Measurements from ENCODE around the gene TGFBR3.
A peak's percentile ranks its signal among the peaks of the same experiment; 100 is the strongest.

TGFBR3 gene

DNA sequence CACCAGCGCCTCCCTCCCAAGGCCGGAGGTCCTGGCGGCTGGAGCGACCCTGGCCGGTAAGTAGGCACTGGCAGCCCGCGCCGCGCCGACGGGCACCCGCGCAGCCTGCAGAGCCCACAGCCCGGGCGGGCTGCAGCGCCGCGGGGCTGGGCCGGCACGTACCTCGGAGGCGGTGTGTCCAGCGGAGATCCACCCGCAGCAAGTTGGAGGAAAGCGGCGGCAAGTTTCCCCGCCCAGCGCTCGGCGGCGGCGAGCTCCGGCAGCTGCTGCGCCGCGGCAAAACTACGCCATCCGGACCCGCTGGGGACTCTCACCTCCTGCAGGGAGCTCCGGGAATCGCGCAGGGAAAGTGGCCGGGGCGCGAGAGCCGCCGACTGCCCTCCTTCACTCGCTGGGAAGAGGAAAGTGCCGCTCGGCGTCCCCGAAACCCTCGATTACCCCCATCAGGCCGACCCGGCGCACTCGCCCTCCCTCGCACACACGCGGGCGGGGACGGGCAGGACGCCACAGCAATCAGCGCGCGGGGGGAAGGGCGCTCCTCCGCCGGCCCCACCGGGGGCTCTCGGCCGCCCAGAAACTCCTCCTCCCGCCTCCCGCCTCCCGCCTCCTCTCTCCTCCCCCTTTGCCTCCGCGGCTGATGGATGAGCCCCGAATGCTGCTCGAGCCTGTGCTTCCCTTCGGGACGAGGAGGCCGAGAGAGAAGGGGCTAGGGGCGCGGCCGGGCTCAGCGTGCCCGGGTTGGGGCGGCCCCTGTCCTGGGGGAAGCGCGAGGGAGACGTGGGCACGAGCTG lies at the start of gene TGFBR3:
Gene TGFBR3 (minus strand): TSS at position 436 of the 791 bp plus-strand sequence. CDS start 24,620 bp downstream, outside the sequence.
- no peak for DNase-seq (ENCODE audit: low read depth, low spot score)

- DNase-seq (ENCODE audit: low read depth, low spot score) = no peak
Measured at GRCh38 chr1:91929250-91929649, 43.3 kb upstream of the TGFBR3 start.

DNA sequence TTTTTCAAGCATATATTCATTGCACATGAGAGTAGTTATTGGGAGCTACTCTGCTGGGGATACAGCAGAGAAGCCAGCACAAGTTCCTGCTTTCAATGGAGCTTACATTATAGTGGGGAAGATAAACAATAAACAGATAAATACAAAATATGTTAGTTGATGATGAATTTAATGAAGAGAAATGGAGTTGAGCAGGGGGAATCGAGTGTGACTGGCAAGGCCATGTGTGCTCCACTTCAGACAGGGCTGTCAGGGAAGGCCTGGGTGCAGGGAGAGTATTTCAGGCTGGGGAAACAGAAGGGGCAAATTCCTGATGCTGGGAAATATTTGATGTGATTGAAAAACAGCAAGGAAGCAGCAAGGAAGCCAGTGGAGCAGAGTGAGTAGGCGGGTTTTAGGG lies 42.1 kb upstream of the TGFBR3 start:
- no peak for DNase-seq (ENCODE audit: low read depth, low spot score)

GRCh38 chr1:91925644-91926435 lies 39.9 kb upstream of the TGFBR3 start:
- no peak for DNase-seq (ENCODE audit: low read depth, low spot score)

GRCh38 chr1:91924146-91924545 lies 38.2 kb upstream of the TGFBR3 start:
- DNase-seq (ENCODE audit: low read depth, low spot score) = peak; percentile 28

DNA sequence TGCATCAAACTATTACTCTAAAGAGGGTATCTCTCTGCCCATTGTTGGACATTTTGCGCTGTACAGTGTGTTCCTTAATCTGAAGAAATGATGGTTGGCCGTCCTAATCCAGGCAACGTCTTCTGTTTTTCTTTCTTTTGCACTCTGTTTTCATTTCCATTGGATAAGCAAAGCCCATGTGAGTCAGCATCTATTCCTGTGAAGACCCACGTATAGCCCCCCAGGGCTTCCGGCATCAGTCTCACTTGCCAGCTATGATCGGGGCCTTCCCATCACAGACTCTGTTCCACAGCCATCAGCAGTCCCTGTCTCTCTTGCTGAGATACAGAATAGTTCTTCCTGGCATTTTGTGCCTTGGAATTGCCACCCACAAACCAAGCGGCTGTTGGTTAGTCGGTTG lies 34.0 kb upstream of the TGFBR3 start:
- peak; percentile 51 for DNase-seq (ENCODE audit: low read depth, low spot score)

GRCh38 chr1:91916811-91917460 lies 31.0 kb upstream of the TGFBR3 start:
- no peak for DNase-seq (ENCODE audit: low read depth, low spot score)

DNA sequence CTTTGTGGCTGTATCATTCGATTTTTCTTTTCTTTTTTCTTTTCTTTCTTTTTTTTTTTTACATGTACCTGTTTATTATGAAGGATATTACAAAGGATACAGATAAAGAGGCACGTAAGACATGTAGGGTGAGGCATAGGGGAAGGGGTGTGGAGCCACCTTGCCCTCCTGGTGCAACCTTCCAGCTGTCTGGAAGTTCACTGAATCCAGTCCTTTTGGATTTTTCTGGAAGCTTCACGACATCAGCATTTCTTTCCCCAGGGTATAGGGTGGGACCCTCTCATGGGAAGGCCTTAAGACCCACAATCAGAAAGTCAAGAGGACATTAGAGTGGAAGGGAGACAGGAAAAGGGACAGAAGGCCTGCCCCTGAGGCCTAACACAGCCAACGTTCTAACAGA lies 30.1 kb upstream of the TGFBR3 start:
- no peak for DNase-seq (ENCODE audit: low read depth, low spot score)

DNA sequence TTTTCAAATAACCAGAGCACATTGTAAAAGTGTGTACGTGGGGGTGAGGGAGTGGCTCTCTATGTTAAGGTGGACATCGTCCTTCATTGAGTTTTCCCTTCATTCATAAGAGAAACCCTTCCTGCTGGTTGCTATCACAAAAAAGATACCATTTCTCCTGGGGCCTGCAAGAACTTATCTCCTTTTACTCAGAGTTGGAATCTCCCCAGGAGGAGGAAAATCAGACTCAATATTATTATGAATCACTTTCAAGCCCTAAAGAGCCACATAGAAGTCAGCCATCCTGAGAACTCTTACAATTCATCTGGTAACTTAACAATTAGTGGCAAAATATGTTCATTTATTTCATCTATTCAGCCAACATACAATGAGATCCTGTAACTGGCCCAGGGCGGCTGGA lies 27.1 kb upstream of the TGFBR3 start:
- DNase-seq (ENCODE audit: low read depth, low spot score) = no peak

DNA sequence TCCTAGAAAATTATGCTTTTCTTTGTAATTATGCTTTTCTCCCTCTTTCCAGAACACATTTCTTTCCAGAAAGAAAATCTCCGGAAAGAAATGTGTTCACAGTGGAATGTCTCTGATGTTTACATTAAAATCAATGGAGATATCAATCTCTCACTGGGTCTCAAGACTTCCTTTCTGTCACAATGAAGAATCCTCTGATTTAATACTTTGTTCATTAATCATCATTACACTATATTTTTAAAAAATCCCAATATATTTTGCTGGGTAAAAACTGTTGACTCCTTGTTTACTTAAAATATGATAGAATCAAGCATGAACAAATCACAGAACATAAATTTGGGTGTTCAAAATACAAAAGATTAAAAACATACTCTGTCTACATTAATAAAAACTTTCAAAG lies 26.3 kb upstream of the TGFBR3 start:
- DNase-seq (ENCODE audit: low read depth, low spot score) = no peak

DNA sequence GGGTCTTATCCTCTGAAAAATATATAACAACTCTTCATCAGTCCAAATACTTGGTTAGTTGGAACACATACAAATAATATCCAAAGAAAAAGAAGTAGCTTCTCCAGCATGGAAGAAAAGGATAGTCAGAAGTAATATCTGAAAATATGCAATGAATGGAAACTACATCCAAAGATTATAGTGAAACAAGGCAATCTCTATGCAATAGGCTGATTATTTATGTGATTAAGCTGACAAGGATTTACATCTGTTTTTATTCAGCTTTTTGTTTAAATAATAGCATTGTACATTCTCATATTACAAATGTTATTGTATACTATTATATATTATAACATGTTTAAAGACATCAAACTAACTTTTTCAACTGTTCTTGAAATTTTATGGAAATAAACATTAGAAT lies 15.3 kb upstream of the TGFBR3 start:
- no peak for DNase-seq (ENCODE audit: low read depth, low spot score)

GRCh38 chr1:91900562-91900961 lies 14.6 kb upstream of the TGFBR3 start:
- DNase-seq (ENCODE audit: low read depth, low spot score) = no peak

- no peak for DNase-seq (ENCODE audit: low read depth, low spot score)
Measured at GRCh38 chr1:91897016-91897415, 11.1 kb upstream of the TGFBR3 start.

DNA sequence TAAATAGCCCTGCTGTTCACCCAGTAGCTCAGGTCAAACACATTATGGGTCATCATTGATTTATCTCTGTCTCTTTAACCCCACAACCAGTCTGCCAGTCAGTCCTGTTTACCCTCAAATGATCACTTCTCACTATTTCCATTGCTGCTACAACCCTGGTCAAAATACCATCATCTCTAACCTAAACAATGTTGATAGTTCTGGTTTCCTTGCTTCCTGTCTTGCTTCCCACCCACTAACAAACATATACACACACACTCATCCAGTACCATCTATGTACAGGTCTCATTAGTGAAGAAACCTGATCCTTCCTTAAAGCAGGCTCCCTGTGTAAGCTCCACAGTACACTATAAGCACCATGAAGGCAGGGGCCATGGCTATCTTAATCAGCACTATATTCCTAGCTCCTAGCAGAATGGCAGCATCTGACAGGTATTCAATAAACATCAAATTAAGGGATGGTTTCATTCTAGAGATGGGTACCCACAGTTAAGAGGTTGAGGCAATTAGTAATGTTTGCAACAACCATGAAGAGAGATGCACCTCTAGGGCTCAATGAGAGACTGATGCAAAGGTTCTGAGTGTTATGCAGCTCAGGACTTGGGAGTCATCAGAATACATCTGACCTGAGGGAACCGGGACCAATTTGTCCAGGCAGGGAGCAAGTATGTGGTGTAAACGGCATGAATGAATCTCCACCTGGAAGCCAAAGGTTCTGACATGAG lies 10.0 kb upstream of the TGFBR3 start:
- DNase-seq (ENCODE audit: low read depth, low spot score) = no peak

- DNase-seq (ENCODE audit: low read depth, low spot score) = no peak
Measured at GRCh38 chr1:91894036-91894761, 8.2 kb upstream of the TGFBR3 start.

DNA sequence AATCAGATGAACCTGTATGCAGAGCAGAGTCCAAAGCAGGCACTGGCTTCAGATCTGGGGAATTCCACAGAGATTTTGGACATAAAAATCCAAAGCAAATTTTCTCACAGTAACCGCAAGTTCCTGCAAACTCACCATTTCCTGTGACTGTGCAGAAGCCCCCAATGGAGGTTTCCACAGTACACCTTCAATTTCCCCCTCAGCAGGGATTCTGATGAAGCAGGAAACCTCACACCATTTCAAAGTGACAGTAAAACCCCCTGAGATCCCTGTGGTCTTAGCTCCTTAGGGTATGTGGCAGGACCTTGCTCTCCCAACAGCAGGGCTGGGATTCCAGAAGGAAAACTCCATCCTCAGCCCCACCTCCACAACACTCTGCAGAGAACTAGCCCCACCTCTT lies 6.0 kb upstream of the TGFBR3 start:
- no peak for DNase-seq (ENCODE audit: low read depth, low spot score)

DNA sequence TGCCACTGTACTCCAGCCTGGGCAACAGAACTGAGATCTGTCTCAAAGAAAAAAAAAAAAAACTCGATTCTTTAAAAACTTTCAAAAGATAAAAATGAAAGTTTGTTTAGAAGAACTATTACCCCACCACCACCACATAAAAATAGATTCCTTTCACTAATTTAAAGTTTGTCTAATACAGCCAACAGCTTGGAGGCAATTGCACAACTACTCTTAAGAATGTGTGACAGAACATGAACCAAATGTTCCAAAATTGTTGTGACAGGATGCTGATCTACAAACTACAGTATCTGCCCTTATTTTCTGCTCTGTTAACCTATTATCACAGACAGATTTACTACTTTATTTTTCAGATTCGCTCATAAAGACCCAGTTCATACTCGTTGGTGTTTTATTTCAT lies 5.5 kb upstream of the TGFBR3 start:
- DNase-seq (ENCODE audit: low read depth, low spot score) = no peak

GRCh38 chr1:91889717-91890459 lies 3.9 kb upstream of the TGFBR3 start:
- DNase-seq (ENCODE audit: low read depth, low spot score) = no peak

DNA sequence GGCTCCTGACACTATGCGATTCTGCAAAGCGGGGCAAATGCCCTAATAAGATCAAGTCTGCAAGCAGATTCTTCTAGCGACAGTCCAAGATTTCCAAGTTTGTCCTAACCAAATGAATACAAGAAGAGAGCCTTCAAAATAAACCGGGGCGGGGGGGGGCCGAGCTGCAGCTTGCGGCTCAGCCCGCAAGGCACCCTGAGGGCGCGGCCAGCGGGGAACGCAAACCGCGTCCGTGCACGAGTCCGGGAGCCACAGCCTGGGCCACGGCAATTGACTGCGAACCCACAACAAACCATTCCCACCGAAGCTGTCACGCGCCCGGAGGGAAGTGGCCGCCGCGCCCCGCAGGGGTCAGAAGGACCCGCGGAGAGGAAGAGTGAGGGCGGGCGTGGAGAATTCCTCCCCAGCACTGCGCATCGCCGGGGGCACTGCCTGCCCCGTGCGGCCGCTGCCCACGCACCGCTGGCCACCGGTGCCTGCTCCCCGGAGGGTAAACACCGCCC lies 687 bp downstream of the TGFBR3 start:
- DNase-seq (ENCODE audit: low read depth, low spot score) = no peak

Measured in smooth muscle cell of the brain vasculature (primary cell).